ENCODE results near the gene SLC25A36.
"Not testable (repeated sequence)": the region's sequence is repeated elsewhere in the genome, so short reads cannot be mapped to it uniquely, and the experiment has no call there.

Gene SLC25A36

DNA sequence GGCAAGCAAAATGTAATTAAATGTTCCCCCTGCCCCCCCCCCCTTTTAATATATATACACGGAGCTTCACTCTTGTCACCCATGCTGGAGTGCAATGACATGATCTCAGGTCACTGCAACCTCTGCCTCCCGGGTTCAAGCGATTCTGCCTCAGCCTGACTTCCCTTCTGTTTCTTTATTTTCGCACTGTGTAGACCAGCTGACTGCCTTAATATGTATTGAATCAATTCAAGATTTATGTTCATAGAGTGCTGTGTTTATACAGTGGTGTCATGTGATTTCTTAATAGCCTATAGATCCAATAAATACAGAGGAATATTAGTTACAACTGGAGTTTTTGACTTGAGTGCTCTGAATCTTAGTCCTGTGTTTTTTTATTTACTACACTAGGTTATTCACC is 39.0 kb downstream of the SLC25A36 start:
- intact Hi-C loops (cut with DNase I): no loop called here
- no peak for DNase-seq

DNA sequence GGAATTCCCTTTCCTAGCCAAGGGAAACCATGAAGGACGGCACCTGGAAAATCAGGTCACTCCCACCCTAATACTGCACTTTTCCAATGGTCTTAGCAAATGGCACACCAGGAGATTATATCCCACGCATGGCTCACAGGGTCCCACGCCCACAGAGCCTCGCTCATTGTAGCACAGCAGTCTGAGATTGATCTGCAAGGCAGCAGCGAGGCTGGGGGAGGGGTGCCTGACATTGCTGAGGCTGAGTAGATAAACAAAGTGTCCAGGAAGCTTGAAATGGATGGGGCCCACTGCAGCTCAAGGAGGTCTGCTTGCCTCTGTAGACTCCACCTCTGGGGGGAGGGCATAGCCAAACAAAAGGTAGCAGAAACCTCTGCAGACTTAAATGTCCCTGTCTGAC is 46.2 kb downstream of the SLC25A36 start:
- DNase-seq; intact Hi-C loops (cut with DNase I): not testable (repeated sequence)

DNA sequence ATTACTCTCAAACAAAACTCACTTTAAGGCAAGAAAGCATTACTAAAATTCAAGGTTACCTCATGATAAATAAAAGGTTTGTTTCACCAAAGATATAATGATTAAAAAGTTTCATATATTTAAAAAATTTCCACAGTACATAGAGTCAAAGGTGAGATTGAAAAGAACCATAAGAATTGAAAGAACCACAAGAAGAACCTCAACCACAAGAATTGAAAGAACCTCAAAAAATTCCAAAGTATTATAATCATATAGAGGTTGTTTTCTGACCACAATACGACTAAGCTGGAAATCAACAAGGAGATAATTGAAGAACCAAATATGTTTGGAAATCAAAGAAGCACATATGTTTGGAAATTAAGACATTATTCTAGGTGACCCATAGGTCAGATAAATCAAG is 52.7 kb downstream of the SLC25A36 start:
- DNase-seq: no peak
- intact Hi-C loops (cut with DNase I): no loop called here

DNA sequence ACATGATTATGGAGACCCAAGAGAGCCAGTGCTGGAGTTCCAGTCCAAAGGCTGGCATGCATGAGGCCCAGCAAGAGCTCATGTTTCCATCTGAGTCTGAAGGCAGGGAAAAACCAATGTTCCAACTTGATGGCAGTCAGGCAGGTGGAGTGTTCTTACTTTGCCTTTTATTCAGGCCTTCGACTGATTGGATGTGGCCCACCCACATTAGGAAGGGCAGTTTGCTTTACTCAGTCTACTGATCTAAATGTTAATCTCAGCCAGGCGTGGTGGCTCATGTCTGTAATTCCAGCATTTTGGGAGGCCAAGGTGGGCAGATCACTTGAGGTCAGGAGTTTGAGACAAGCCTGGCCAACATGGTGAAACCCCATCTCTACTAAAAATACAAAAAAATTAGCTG is 53.2 kb downstream of the SLC25A36 start:
- intact Hi-C loops (cut with DNase I); DNase-seq: not testable (repeated sequence)

DNA sequence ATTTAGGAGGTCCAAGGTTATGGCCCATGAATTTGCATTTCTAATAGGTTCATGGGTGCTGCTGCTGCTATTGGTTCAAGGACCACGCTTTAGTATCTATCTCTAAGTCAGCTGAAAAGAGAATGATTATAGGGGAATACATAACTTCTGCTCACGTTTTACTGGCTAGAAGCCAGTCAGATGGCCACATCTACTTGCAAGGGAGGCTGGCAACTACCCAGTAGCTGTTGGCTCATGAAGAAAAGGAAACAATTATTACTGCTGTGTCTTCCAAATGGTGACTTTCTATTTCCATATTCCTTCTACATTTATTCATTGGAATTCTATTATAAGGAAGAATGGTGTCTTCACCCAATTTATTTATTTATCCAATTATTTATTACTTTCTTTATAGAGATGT is 54.2 kb downstream of the SLC25A36 start:
- no peak for DNase-seq
- intact Hi-C loops (cut with DNase I): no loop called here

DNA sequence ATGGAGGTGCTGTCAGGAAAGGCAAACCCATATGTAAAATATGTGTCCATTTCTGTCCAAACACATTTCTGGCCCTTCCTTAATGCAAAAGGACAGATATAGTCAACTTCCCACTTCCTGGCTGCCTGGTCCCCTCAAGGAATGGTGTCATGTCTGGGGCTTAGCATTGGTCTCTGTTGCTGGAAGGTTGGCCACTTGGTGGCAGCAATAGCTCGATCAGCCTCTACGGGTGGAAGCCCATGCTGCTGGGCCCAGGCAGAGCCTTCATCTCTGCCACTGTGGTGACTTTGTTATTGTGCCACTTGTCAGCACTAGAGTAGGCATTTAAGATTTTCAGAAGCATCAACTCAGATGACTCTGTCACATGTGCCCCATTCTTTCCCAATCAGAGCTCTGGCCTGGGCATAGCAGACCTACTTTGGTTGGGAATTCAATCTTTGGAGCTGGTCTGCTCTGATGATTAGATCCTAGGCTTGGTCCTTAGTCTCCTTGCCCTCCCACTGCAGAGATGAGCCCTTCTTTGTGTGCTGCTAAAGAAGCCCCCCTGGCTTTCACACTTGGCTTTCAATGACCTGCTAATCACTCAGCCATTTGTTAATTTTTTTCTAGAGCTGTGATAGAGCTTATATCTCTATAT is 58.5 kb downstream of the SLC25A36 start:
- intact Hi-C loops (cut with DNase I): loop anchor here (1.0 kb wide), 2 partner anchors 105 to 192 kb away; no protein-coding TSS in a partner anchor
- peak; percentile 47 to 96 (median 75) for DNase-seq

DNA sequence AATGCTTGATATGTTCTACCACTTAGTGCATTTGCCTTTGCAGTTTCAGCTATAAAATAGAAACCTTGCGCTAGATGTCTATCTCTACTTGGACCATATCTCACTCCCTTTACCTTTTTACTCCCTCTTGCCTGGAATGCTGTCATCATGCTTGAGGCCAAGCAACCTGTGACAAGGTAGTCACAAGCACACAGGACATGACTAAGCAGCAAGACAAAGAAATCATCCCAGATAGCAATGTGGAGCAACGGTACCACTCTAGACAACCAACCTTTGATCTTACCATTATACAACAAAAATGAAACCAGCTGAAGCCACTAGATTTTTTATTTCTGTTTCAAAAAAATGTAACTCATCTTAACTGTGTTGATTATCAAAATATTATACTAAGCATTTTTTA is 59.0 kb downstream of the SLC25A36 start:
- no peak for DNase-seq
- intact Hi-C loops (cut with DNase I): loop anchor here (1.0 kb wide), 2 partner anchors 105 to 192 kb away; no protein-coding TSS in a partner anchor

DNA sequence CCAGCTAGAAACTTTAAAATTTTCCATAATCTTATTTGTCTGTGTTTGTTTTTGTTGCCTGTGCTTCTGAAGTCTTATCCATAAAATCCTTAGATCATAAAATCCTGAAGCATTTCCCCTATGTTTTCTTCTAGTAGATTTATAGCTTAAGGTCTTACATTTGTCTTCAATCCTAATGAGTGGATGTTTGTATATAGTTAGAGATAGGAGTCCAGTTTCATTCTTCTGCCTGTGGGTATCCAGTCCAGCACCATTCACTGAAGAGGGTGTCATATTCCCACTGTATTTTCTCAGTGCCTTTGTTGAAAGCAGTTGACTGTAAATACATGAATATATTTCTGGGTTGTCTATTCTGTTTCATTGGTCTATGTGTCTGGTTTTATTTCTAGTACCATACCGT is 64.7 kb downstream of the SLC25A36 start:
- intact Hi-C loops (cut with DNase I): no loop called here

DNA sequence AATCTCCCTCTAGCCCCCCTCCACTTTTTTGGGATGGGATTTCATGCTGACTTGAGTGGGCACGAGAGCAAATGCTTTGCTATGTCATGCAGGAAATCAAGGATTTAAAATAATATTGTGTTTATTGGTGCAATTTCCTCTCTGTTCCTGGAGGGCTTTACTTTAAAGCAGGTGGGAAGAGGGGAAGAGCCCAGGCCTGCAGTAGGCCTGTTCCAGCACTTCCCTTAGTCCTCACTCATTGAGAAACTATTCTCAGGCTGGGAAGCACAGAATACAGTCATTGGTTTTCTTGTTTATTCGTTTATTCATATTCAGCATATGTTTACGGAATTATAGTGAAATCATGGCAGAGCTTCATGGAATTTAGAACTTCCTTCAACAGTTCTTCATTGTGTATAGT is 67.9 kb downstream of the SLC25A36 start:
- intact Hi-C loops (cut with DNase I): no loop called here
- DNase-seq: no peak

More for the DNA sequence above, 64.7 kb downstream of the SLC25A36 start:
- DNase-seq: no peak

DNA sequence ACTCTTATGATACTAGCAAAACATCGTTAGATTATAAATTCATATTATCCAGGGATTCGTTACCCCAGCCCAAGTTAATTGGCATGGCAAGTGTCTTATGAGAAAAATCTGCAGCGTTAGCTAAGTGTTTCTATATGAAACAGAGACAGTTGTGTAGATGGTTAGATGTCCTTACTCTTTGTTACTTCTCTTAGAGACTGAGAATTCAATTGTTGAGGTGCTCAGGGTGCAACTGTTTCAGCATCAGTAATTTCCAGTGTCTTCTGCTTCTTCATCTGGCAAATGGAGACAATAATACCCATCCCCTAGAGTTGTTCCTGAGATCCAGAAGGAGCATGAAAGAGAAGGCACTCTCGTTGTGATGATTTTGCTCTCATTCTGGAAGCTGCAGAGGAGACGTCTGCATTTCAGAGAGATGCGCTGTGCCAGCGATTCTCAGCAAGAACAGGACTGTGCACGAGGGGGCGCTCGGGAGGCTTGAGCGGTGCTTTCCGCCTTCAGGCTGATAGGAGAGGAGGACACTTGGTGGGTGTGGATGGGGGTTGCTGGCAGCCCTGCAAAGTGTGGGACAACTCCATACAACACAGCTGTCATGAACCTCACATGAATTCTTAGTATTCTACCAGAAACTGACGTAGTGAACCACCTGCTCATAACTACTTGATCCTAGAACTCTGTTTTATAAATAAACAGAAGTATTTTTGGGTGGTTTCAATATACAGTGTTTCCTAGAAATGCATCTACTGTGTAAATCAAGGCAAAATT is 69.8 kb downstream of the SLC25A36 start:
- intact Hi-C loops (cut with DNase I): loop anchor here (1.0 kb wide), 1 partner anchor 181 kb away; no protein-coding TSS in a partner anchor
- peak; percentile 74 to 97 (median 88) for DNase-seq

DNA sequence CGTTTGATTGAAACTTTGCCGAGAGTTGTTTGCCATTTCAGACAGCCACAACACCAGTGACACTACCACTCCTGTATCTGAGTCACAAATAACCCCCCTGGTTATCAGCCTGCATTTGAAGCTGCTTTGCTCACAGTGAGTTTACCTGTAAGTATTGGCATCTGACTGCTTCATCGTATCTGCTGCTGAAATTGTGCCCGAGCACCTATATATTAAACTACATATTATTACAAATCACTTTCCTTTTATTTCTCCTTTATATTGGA is 70.3 kb downstream of the SLC25A36 start:
- intact Hi-C loops (cut with DNase I): loop anchor here (1.0 kb wide), 1 partner anchor 180 kb away; no protein-coding TSS in a partner anchor
- DNase-seq: no peak

DNA sequence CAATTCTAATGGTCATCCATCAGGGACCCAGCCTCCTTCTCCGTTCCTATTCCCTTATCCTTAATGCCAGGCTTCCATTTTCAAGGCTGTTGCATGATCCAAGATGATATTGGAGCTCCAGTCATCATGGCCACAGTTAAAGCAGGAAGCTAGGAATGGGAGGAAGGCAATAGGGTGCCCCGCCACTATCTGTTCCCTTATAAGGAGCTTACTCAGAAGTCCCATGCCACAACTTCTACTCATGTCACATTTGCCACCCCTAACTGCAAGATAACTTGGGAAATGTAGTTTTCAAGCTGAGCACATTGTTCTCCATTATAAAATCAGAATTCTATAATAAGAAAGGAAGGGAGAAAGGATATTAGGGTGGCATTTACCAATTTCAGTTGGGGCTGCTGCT is 70.9 kb downstream of the SLC25A36 start:
- DNase-seq: no peak
- intact Hi-C loops (cut with DNase I): no loop called here

DNA sequence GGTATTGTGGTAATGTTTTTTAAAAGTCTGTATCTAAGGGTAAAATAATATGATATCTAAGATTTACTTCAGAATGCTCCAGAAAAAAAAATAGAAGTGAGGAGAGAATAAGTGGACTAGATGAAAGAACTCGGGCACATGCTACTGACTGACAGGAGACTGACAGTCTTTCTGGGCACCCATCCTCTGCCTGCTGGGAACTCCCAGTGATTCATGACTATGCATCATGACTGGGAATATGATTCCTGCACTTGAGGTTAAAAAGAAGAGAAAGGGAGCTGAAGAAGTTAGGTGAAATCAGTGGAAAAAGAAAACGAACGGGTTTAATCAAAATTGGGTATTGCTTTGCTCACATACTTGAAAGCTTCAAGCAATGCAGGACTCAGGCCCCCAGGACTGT is 73.8 kb downstream of the SLC25A36 start:
- DNase-seq: no peak
- intact Hi-C loops (cut with DNase I): no loop called here

DNA sequence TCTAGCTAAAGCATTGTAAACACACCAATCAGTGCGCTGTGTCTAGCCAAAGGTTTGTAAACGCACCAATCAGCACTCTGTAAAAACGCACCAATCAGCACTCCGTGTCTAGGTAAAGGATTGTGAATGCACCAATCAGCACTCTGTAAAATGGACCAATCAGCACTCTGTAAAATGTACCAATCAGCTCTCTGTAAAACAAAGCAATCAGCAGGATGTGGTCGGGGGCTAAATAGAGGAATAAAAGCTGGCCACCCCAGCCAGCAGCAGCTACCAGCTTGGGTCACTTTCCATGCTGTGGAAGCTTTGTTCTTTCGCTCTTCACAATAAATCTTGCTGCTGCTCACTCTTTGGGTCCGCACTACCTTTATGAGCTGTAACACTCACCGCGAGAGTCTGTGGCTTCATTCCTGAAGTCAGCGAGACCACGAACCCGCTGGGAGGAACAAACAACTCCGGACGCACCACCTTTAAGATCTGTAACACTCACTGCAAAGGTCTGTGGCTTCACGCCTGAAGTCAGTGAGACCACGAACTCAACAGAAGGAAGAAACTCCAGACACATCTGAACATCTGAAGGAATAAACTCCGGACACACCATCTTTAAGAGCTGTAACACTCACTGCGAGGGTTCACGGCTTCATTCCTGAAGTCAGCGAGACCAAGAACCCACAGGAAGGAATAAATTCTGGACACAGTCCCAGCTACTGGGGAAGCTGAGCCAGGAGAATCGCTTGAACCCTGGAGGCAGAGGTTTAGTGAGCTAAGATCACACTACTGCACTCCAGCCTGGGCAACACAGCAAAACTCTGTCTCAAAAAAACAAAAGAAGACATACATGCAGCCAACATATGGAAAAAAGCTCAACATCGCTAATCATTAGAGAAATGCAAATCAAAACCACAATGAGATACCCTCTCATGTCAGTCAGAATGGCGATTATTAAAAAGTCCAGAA is 76.0 kb downstream of the SLC25A36 start:
- DNase-seq; intact Hi-C loops (cut with DNase I): not testable (repeated sequence)

DNA sequence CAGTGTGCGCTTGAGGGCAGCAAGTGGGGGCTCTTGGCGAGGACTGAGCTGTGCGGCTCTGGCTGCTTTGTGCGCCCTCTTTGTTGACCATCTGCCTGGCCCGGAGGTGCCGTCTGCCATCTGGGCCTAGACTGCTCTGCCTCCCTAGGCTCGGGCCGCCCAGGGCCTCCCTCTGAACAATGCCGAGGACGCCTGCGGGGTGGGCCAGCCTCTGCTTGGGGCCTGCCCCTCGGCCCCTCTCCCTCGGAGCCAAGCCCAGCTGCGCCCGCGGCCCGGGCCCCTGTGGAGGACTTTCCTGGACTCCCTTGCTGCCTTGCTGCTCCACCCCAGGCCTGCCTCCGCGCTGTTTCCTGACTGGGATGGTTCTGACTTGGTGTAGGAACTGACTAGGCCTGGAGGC is 77.6 kb downstream of the SLC25A36 start:
- peak in 1 of 10 donors; percentile 75 for DNase-seq
- intact Hi-C loops (cut with DNase I): no loop called here

DNA sequence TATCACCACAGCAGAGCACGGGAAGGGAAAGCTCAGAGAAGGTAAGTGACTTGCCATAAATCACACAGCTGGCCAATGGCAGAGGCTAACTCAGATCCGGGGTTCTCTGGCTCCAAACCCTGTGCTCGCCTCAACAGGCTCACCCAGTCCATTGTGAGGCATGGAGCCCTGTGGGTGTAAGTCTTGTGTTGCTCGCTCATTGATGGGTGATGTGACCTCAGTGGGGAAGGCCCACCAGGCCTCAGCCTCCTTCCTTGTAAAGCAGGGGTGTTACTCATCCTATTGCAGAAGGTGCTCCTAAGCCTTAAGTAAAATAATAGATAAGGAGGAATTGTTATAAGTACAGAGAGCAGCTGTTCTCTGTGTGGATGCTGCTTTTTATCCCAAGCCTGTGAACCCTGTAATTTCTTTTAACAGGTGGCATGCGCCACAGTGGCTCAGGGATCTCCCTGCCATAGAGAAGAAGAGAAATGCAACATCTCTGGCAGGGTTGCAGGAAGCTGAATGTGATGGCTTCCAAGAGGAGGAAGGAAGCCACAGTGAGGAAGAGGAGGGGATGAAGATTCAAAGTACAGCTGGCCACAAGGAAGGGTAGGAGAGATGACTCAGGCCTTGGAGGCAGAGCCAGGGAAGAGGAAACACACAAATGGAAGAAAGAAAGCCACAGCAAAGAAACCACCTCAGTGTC is 78.7 kb downstream of the SLC25A36 start:
- intact Hi-C loops (cut with DNase I): no loop called here
- peak in 1 of 10 donors; percentile 50 for DNase-seq

DNA sequence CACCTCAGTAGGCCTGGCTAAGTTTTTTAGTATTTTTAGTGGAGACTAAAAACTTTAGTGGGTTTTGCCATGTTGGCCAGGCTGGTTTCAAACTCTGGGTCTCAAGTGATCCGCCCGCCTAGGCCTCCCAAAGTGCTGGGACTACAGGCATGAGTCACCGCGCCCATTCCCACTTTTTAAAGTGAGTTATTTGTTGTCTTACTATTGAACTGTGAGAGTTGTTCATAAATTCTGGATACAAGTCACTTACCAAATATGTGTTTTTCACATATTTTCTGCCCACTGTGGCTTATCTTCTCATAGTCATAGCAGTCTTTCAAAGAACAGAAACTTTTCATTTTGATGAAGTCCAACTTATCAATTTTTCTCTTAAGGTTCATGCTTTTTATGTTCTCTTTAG is 79.6 kb downstream of the SLC25A36 start:
- intact Hi-C loops (cut with DNase I): no loop called here

More for the DNA sequence above, 79.6 kb downstream of the SLC25A36 start:
- no peak for DNase-seq
